ENCODE data around the gene NARF. TPM values are rescaled to one million over a fixed set of nuclear protein-coding genes. Genes with fewer than 3 reads are reported as not detected.

The NARF gene
- total and polyA plus RNA-seq, 2 of the 8 experiments (the other 6 are each of a cell fraction or from before 2014, with no cell fraction given), result 97.4 to 131 TPM

GRCh38 chr17:82494236-82495055 is 35.9 kb downstream of the NARF start:
- Histone ChIP-seq H2AK5ac (ENCODE audit: low read depth, low read length) (peak overlapping the region; percentile 29; the same call in 1 of the 2 replicates), H3K9me3 (ENCODE audit: insufficient read depth in 2 of 2, low read depth in 1 of 2, low read length in 1 of 2) (no peaks in the 10 kb centered on the region), H3K4me3 (ENCODE audit: extremely low read depth in 1 of 4, insufficient read depth in 2 of 4, low read depth in 3 of 4, low read length in 4 of 4) (peak overlapping the region; percentile 28 to 51 (median 42); a peak in 6 of 8 replicates), H3K4ac (replicated peaks; ENCODE audit: insufficient read length, low read depth, low read length) (no peak overlapping the region), H2BK12ac (ENCODE audit: low read depth, low read length) (no peak overlapping the region; the same call in 1 of the 2 replicates), H3K14ac (ENCODE audit: insufficient read length) (no peak overlapping the region), H3K4me1 (replicated peaks in 1 of 4; ENCODE audit: control insufficient read depth in 3 of 4, insufficient read depth in 4 of 4, low read length in 3 of 4) (peaks cover 0 to 19% (median 9%) of the 10 kb centered on the region in 4 experiments; a peak in 6 of 7 replicates), H4K5ac (ENCODE audit: insufficient read length, low read depth, low read length) (no peak overlapping the region), H3K23ac (ENCODE audit: insufficient read length) (no peak overlapping the region), H4K20me1 (replicated peaks in 1 of 2; ENCODE audit: control insufficient read depth in 1 of 2, insufficient read depth in 2 of 2, low read length in 2 of 2) (no peaks in the 10 kb centered on the region), H3K27ac (ENCODE audit: low read depth, low read length) (peak overlapping the region; percentile 12; the same call in 1 of the 2 replicates), H3K4me2 (ENCODE audit: insufficient read depth in 1 of 2, low read depth in 2 of 2, low read length in 2 of 2) (peak overlapping the region; percentile 54 to 80), H2BK20ac (ENCODE audit: low read length) (no peak overlapping the region), H2BK120ac (replicated peaks; ENCODE audit: low read depth, low read length) (no peak overlapping the region), H2BK15ac (ENCODE audit: low read length) (no peak overlapping the region), H2BK5ac (ENCODE audit: low read depth, low read length) (0 out of 2 replicates have a peak overlapping the region, but pooled peaks have one; percentile 54), H2AFZ (ENCODE audit: low read length) (peak overlapping the region; percentile 46; the same call in 1 of the 2 replicates), H3K27me3 (replicated peaks in 1 of 4; ENCODE audit: control insufficient read depth in 3 of 4, extremely low read depth in 1 of 4, insufficient read depth in 3 of 4, low read length in 3 of 4) (peaks cover 2 to 23% (median 17%) of the 10 kb centered on the region in 4 experiments; a peak in 6 of 7 replicates), H3K79me2 (ENCODE audit: control insufficient read depth in 1 of 2, insufficient read depth in 2 of 2, low read length in 2 of 2) (no peaks in the 10 kb centered on the region), H3K79me1 (ENCODE audit: low read depth, low read length) (no peaks in the 10 kb centered on the region), H3K18ac (ENCODE audit: extremely low read depth, low read length) (0 out of 2 replicates have a peak overlapping the region, but pooled peaks have one; percentile 5), H3K36me3 (ENCODE audit: control insufficient read depth in 2 of 4, insufficient read depth in 4 of 4, low read length in 3 of 4) (no peaks in the 10 kb centered on the region), H4K8ac (ENCODE audit: extremely low read depth, insufficient read depth, low read length) (no peak overlapping the region), H3K56ac (replicated peaks; ENCODE audit: insufficient read length, low read depth, low read length) (no peak overlapping the region), H3K23me2 (ENCODE audit: low read depth, low read length) (peaks cover 9% of the 10 kb centered on the region; the same call in 1 of the 2 replicates), H3K9ac (replicated peaks in 1 of 4; ENCODE audit: extremely low read depth in 1 of 4, low read depth in 3 of 4, low read length in 3 of 4) (peak overlapping the region in 1 of 4 experiments; percentile 45; a peak in 2 of 7 replicates), H4K91ac (replicated peaks; ENCODE audit: insufficient read length, low read length) (no peak overlapping the region)
- peak; percentile 82 to 96 for DNase-seq (ENCODE audit: low read depth in 1 of 2, low spot score in 2 of 2)
- CTCF ChIA-PET (ENCODE audit: partially characterized antibody), result interaction anchor here (0.7 to 3.7 kb wide), 13 partner anchors 9 to 647 kb away, joined by 3 to 20 read pairs (median 4); partner anchors contain the start of gene FOXK2
- FAIRE-seq, result peak; percentile 87
- 9% methylated on average over 17 of the region's 17 CpGs; no CpG with 5 or more reads in 1 of the 2 experiments for WGBS, 2 experiments (ENCODE audit: extremely low coverage in 1 of 2, insufficient coverage in 1 of 2, insufficient read length in 1 of 2, insufficient replicate concordance in 2 of 2, low coverage in 1 of 2, low lambda C conversion rate in 2 of 2, missing lambda C conversion rate in 1 of 2)
- POLR2A ChIA-PET (ENCODE audit: partially characterized antibody), result interaction anchor here (0.7 to 1.5 kb wide), 2 partner anchors 11 to 59 kb away, joined by 3 to 4 read pairs; no protein-coding TSS in a partner anchor
- TF ChIP-seq RXRA (IDR thresholded peaks at IDR 0.05; ENCODE audit: insufficient read depth, low read depth, low read length), result 0 out of 2 replicates have a peak, but pooled peaks have one; percentile 39
- TF ChIP-seq CTCF (IDR thresholded peaks at IDR 0.05; ENCODE audit: control extremely low read depth in 1 of 3, insufficient read depth in 1 of 3, low read depth in 1 of 3, low read length in 3 of 3), result peak; percentile 76 to 94 (median 93)
- TF ChIP-seq POU5F1 (IDR thresholded peaks at IDR 0.05; ENCODE audit: low read depth, low read length), result no peak
- no peak for TF ChIP-seq EGR1 (IDR thresholded peaks at IDR 0.05; ENCODE audit: borderline replicate concordance, low read depth, low read length)
- peak; percentile 83 for TF ChIP-seq TEAD4 (IDR thresholded peaks at IDR 0.05; ENCODE audit: low read depth, low read length)
- TF ChIP-seq CREB1 (IDR thresholded peaks at IDR 0.05), result peak; percentile 44; the same call in 1 of the 2 replicates
- TF ChIP-seq CHD2 (IDR thresholded peaks at IDR 0.05; ENCODE audit: low read length), result peak; percentile 30; the same call in 1 of the 2 replicates
- 0 out of 2 replicates have a peak, but pooled peaks have one; percentile 31 for TF ChIP-seq TCF12 (IDR thresholded peaks at IDR 0.05; ENCODE audit: low read depth, low read length)
